ENCODE measurements around the gene ADRA2A. TPM values are rescaled to one million over a fixed set of nuclear protein-coding genes. Genes with fewer than 3 reads are reported as not detected.
A peak's percentile ranks its signal among the peaks of the same experiment; 100 is the strongest.

Gene ADRA2A
- total RNA-seq, 1 donor from 2014 or later: 14.2 TPM

DNA sequence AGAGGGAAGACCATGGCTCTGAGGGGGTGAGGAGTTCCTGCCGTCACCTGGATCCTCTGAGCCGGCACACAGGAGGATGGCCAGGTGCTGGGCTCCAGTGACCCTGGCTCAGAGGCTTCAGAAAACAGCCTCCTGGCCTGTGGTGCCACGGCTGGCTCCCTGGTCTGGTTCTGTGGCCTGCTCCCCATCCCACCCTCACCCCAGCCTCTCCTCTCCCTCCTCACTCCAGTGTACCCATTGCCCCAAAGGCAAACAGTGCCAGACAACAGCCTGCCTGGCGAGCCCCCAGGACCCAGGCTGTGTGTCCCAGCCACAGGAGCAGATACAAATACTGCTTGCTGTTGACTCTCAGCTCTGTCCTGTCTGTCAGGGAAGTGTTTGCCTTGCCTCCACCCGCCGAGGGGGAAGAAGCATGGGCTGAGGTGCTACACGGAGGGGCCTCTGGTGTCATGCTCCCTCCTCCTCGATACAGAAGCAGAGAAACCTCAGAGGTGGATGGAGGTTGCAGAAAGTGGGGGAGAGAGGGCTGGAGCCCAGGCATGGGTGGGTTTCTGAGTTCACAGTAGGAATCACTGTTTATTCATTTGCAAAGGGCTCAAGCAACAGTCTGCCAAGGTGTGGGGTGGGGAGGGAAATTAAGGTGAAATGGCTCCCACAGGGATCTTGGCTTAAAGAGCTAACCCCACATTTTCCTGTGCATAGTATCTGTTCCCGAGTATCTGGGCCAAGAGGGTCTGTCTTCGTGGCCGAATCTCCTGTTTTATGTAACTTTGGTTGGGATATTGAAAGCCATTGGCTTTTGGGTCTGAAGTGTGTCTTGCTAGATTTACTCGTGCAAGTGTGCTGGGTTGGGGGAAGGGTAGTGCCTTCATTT lies 5.5 kb downstream of the ADRA2A start:
- H3K4me3 ChIP-seq: no peak overlapping the region
- intact Hi-C loops (cut with DNase I): no loop called here
- no peaks in the 10 kb centered on the region for H3K36me3 ChIP-seq
- H3K9me3 ChIP-seq: no peaks in the 10 kb centered on the region
- H3K27ac ChIP-seq: peak overlapping the region; percentile 18
- TF ChIP-seq POLR2A (IDR thresholded peaks at IDR 0.05) (no peak), POLR2AphosphoS5 (IDR thresholded peaks at IDR 0.05; ENCODE audit: insufficient read depth in 1 of 2, low read depth in 1 of 2) (no peak)
- TF ChIP-seq, protein P1, sequence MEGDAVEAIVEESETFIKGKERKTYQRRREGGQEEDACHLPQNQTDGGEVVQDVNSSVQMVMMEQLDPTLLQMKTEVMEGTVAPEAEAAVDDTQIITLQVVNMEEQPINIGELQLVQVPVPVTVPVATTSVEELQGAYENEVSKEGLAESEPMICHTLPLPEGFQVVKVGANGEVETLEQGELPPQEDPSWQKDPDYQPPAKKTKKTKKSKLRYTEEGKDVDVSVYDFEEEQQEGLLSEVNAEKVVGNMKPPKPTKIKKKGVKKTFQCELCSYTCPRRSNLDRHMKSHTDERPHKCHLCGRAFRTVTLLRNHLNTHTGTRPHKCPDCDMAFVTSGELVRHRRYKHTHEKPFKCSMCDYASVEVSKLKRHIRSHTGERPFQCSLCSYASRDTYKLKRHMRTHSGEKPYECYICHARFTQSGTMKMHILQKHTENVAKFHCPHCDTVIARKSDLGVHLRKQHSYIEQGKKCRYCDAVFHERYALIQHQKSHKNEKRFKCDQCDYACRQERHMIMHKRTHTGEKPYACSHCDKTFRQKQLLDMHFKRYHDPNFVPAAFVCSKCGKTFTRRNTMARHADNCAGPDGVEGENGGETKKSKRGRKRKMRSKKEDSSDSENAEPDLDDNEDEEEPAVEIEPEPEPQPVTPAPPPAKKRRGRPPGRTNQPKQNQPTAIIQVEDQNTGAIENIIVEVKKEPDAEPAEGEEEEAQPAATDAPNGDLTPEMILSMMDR (IDR thresholded peaks at IDR 0.05): no peak
- H3K4me1 ChIP-seq: peaks cover 20% of the 10 kb centered on the region
- peak; percentile 78 to 87 for DNase-seq (ENCODE audit: extremely low spot score in 2 of 2)
- no peaks in the 10 kb centered on the region for H3K27me3 ChIP-seq

DNA sequence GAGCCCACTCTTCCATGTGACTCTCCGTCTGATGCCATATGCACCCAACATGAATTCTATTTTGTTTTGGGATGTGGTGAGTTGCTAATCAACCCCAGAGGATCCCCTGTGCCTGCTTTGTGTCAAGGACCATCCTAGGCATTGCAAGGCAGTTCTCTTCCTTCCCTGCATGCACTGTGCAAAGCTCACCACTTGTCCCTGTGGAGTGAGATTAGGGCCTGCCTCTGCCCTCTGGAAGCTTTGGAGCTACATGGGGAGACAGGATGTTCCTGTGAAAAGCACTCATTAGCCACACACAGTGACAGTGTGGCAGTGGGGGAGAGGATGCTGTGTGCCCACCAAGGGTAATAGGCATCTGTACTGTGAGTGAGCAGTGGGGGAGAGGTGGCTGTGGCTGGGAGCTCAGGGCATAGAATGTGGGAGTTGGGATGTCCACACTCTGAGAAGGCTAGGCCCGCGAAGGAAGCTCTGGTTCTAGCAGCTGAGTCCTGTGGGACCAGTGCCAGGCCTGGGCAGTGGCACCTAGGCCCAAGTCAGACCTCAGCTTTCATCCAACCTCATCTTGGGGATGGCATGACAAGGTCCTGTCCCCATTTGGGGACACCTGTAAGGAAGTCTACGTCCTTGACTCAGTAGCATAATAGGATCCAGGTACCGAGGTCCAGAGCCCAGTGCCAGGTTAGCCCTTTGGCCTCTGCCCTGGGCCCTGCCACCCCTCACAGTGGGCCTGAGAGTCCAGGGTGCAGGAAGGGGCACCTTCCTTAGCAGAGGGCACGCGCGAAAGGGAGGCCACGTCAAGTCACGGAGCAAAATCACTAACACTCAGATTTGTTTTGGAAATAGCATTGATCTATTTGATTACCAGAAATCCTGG lies 6.6 kb downstream of the ADRA2A start:
- DNase-seq (ENCODE audit: extremely low spot score in 2 of 2): peak; percentile 77 to 87
- peaks cover 9% of the 10 kb centered on the region for H3K4me1 ChIP-seq
- no peaks in the 10 kb centered on the region for H3K9me3 ChIP-seq
- H3K4me3 ChIP-seq: no peak overlapping the region
- TF ChIP-seq, protein P1 (IDR thresholded peaks at IDR 0.05): no peak
- TF ChIP-seq POLR2AphosphoS5 (IDR thresholded peaks at IDR 0.05; ENCODE audit: insufficient read depth in 1 of 2, low read depth in 1 of 2) (no peak), POLR2A (IDR thresholded peaks at IDR 0.05) (no peak)
- no peaks in the 10 kb centered on the region for H3K36me3 ChIP-seq
- no peak overlapping the region for H3K27ac ChIP-seq
- intact Hi-C loops (cut with DNase I): no loop called here
- no peaks in the 10 kb centered on the region for H3K27me3 ChIP-seq

- H3K9me3 ChIP-seq: no peaks in the 10 kb centered on the region
- TF ChIP-seq, protein P1 (IDR thresholded peaks at IDR 0.05): no peak
- TF ChIP-seq POLR2AphosphoS5 (IDR thresholded peaks at IDR 0.05; ENCODE audit: insufficient read depth in 1 of 2, low read depth in 1 of 2): no peak
- TF ChIP-seq POLR2A (IDR thresholded peaks at IDR 0.05): no peak
- no peaks in the 10 kb centered on the region for H3K36me3 ChIP-seq
- H3K4me3 ChIP-seq: no peak overlapping the region
- no peak overlapping the region for H3K27ac ChIP-seq
- DNase-seq (ENCODE audit: extremely low spot score in 2 of 2): peak; percentile 62 to 92
- no peaks in the 10 kb centered on the region for H3K27me3 ChIP-seq
- intact Hi-C loops (cut with DNase I): no loop called here
- peaks cover 5% of the 10 kb centered on the region for H3K4me1 ChIP-seq
Measured at GRCh38 chr10:111084366-111085255, 7.8 kb downstream of the ADRA2A start.

- Histone ChIP-seq H3K27ac (no peak overlapping the region), H3K27me3 (no peaks in the 10 kb centered on the region), H3K36me3 (no peaks in the 10 kb centered on the region), H3K4me1 (no peaks in the 10 kb centered on the region), H3K9me3 (no peaks in the 10 kb centered on the region), H3K4me3 (no peak overlapping the region)
- DNase-seq (ENCODE audit: extremely low spot score in 2 of 2): peak; percentile 71 to 85
- TF ChIP-seq, protein P1 (IDR thresholded peaks at IDR 0.05): no peak
- TF ChIP-seq POLR2AphosphoS5 (IDR thresholded peaks at IDR 0.05; ENCODE audit: insufficient read depth in 1 of 2, low read depth in 1 of 2): no peak
- no peak for TF ChIP-seq POLR2A (IDR thresholded peaks at IDR 0.05)
- intact Hi-C loops (cut with DNase I): no loop called here
Measured at GRCh38 chr10:111085690-111086353, 9.0 kb downstream of the ADRA2A start.

Data from vagina (tissue), 2 donors.